GM19035 (cell line): ENCODE results near the gene OPHN1.

Source experiments
- ATAC-seq: cut with Tn5 transposase; IDR thresholded peaks from one replicate; pipeline ENCODE4 v1.9.1; 2021; ENCODE audit not compliant: unreplicated experiment

Gene OPHN1

GRCh38 chrX:68433155-68433980 is at the start of gene OPHN1:
TSS of gene OPHN1 (minus strand) at chrX:68433495. CDS start at chrX:68433020, 475 bp downstream.
- no peak for ATAC-seq

GRCh38 chrX:68480969-68481368 is 47.7 kb upstream of the OPHN1 start:
- no peak for ATAC-seq

- ATAC-seq, result no peak
Observed at GRCh38 chrX:68464796-68465195, 31.5 kb upstream of the OPHN1 start.

- no peak for ATAC-seq
Observed at GRCh38 chrX:68463880-68464279, 30.6 kb upstream of the OPHN1 start.

GRCh38 chrX:68462653-68463052 is 29.4 kb upstream of the OPHN1 start:
- ATAC-seq, result peak; percentile 76

- no peak for ATAC-seq
Observed at GRCh38 chrX:68462197-68462596, 28.9 kb upstream of the OPHN1 start.

GRCh38 chrX:68461576-68461975 is 28.3 kb upstream of the OPHN1 start:
- no peak for ATAC-seq

- ATAC-seq, result no peak
Observed at GRCh38 chrX:68461093-68461492, 27.8 kb upstream of the OPHN1 start.

- ATAC-seq, result no peak
Observed at GRCh38 chrX:68455151-68455510, 21.8 kb upstream of the OPHN1 start.

- ATAC-seq, result no peak
Observed at GRCh38 chrX:68454476-68455150, 21.3 kb upstream of the OPHN1 start.

- no peak for ATAC-seq
Observed at GRCh38 chrX:68451720-68452119, 18.4 kb upstream of the OPHN1 start.

GRCh38 chrX:68443155-68443868 is 10.0 kb upstream of the OPHN1 start:
- ATAC-seq, result no peak

GRCh38 chrX:68440940-68441339 is 7.6 kb upstream of the OPHN1 start:
- no peak for ATAC-seq

GRCh38 chrX:68440442-68440841 is 7.1 kb upstream of the OPHN1 start:
- ATAC-seq, result no peak

- no peak for ATAC-seq
Observed at GRCh38 chrX:68439341-68439740, 6.0 kb upstream of the OPHN1 start.

- ATAC-seq, result no peak
Observed at GRCh38 chrX:68438575-68438974, 5.3 kb upstream of the OPHN1 start.

GRCh38 chrX:68433981-68434299 is 645 bp upstream of the OPHN1 start:
- ATAC-seq, result no peak

GRCh38 chrX:68432648-68433047 is 647 bp downstream of the OPHN1 start:
- no peak for ATAC-seq

- no peak for ATAC-seq
Observed at GRCh38 chrX:68431836-68432235, 1.5 kb downstream of the OPHN1 start.

- no peak for ATAC-seq
Observed at GRCh38 chrX:68429216-68429615, 4.1 kb downstream of the OPHN1 start.

- ATAC-seq, result no peak
Observed at GRCh38 chrX:68428431-68428830, 4.9 kb downstream of the OPHN1 start.

GRCh38 chrX:68424719-68425118 is 8.6 kb downstream of the OPHN1 start:
- ATAC-seq, result no peak
